ENCODE data around the gene ADGRD2.

The ADGRD2 gene

GRCh38 chr9:124502711-124503702, 52.8 kb downstream of the ADGRD2 start:
- no peaks in the 10 kb centered on the region for H3K9me3 Mint-ChIP-seq
- H3K27me3 Mint-ChIP-seq = peaks cover 52% of the 10 kb centered on the region
- peak overlapping the region; percentile 80 to 96 for H3K4me3 Mint-ChIP-seq
- H3K4me1 Mint-ChIP-seq = peaks cover 27% of the 10 kb centered on the region
- ATAC-seq (peak; percentile 27), DNase-seq (no peak)
- H3K27ac Mint-ChIP-seq = no peak overlapping the region

GRCh38 chr9:124503713-124504529, 53.7 kb downstream of the ADGRD2 start:
- peak overlapping the region; percentile 80 to 96 for H3K4me3 Mint-ChIP-seq
- H3K27me3 Mint-ChIP-seq = peaks cover 52% of the 10 kb centered on the region
- H3K9me3 Mint-ChIP-seq = no peaks in the 10 kb centered on the region
- H3K4me1 Mint-ChIP-seq = peaks cover 25% of the 10 kb centered on the region
- DNase-seq (no peak), ATAC-seq (peak; percentile 2)
- H3K27ac Mint-ChIP-seq = peak overlapping the region; percentile 10 to 83

- H3K4me3 Mint-ChIP-seq = no peak overlapping the region
- ATAC-seq = peak; percentile 28
- peaks cover 52% of the 10 kb centered on the region for H3K27me3 Mint-ChIP-seq
- no peak for DNase-seq
- H3K27ac Mint-ChIP-seq = no peak overlapping the region
- peaks cover 19% of the 10 kb centered on the region for H3K4me1 Mint-ChIP-seq
- H3K9me3 Mint-ChIP-seq = no peaks in the 10 kb centered on the region
Observed at GRCh38 chr9:124504530-124505005, 54.3 kb downstream of the ADGRD2 start.

GRCh38 chr9:124505006-124505900, 55.0 kb downstream of the ADGRD2 start:
- H3K4me1 Mint-ChIP-seq = peaks cover 15% of the 10 kb centered on the region
- no peaks in the 10 kb centered on the region for H3K9me3 Mint-ChIP-seq
- no peak for DNase-seq
- peaks cover 52% of the 10 kb centered on the region for H3K27me3 Mint-ChIP-seq
- H3K4me3 Mint-ChIP-seq = peak overlapping the region; percentile 17 to 32
- no peak overlapping the region for H3K27ac Mint-ChIP-seq
- ATAC-seq = peak; percentile 22

- Mint-ChIP-seq H3K27ac (no peak overlapping the region), H3K4me3 (no peak overlapping the region), H3K27me3 (peaks cover 52% of the 10 kb centered on the region), H3K9me3 (no peaks in the 10 kb centered on the region), H3K4me1 (peaks cover 11% of the 10 kb centered on the region)
- ATAC-seq = no peak
- DNase-seq = no peak
Observed at GRCh38 chr9:124505901-124506346, 55.7 kb downstream of the ADGRD2 start.

GRCh38 chr9:124506433-124506832, 56.2 kb downstream of the ADGRD2 start:
- no peak overlapping the region for H3K27ac Mint-ChIP-seq
- no peak overlapping the region for H3K4me3 Mint-ChIP-seq
- DNase-seq = no peak
- peaks cover 52% of the 10 kb centered on the region for H3K27me3 Mint-ChIP-seq
- peaks cover 8% of the 10 kb centered on the region for H3K4me1 Mint-ChIP-seq
- no peak for ATAC-seq
- no peaks in the 10 kb centered on the region for H3K9me3 Mint-ChIP-seq

- Mint-ChIP-seq H3K4me3 (no peak within 1 kb of the TSS), H3K9me3 (no peaks in the 10 kb centered on the region), H3K27me3 (peaks cover 44% of the 10 kb centered on the region), H3K4me1 (peaks cover 8% of the 10 kb centered on the region), H3K27ac (no peak within 1 kb of the TSS)
- ATAC-seq (no peak), DNase-seq (no peak)
Observed at GRCh38 chr9:124506931-124507879, 57.0 kb downstream of the ADGRD2 start, which contains the start of gene NR5A1. TSS of gene NR5A1 (minus strand) at chr9:124507399. CDS start at chr9:124503395, 4,004 bp downstream.

- no peak for ATAC-seq
- H3K9me3 Mint-ChIP-seq = no peaks in the 10 kb centered on the region
- no peak overlapping the region for H3K27ac Mint-ChIP-seq
- H3K27me3 Mint-ChIP-seq = peaks cover 38% of the 10 kb centered on the region
- DNase-seq = no peak
- H3K4me1 Mint-ChIP-seq = peaks cover 8% of the 10 kb centered on the region
- H3K4me3 Mint-ChIP-seq = no peak overlapping the region
Observed at GRCh38 chr9:124507880-124508423, 57.7 kb downstream of the ADGRD2 start.

GRCh38 chr9:124510650-124511425, 60.6 kb downstream of the ADGRD2 start:
- Mint-ChIP-seq H3K4me1 (no peaks in the 10 kb centered on the region), H3K4me3 (no peak overlapping the region), H3K27me3 (peaks cover 13% of the 10 kb centered on the region), H3K27ac (no peak overlapping the region), H3K9me3 (no peaks in the 10 kb centered on the region)
- ATAC-seq (no peak), DNase-seq (no peak)

- no peak overlapping the region for H3K4me3 Mint-ChIP-seq
- H3K4me1 Mint-ChIP-seq = no peaks in the 10 kb centered on the region
- no peaks in the 10 kb centered on the region for H3K9me3 Mint-ChIP-seq
- ATAC-seq (no peak), DNase-seq (no peak)
- H3K27ac Mint-ChIP-seq = no peak overlapping the region
- H3K27me3 Mint-ChIP-seq = peaks cover 7% of the 10 kb centered on the region
Observed at GRCh38 chr9:124511426-124511840, 61.2 kb downstream of the ADGRD2 start.

GRCh38 chr9:124511891-124512805, 61.9 kb downstream of the ADGRD2 start:
- Mint-ChIP-seq H3K27ac (no peak overlapping the region), H3K27me3 (no peaks in the 10 kb centered on the region), H3K9me3 (no peaks in the 10 kb centered on the region), H3K4me1 (no peaks in the 10 kb centered on the region), H3K4me3 (no peak overlapping the region)
- DNase-seq (no peak), ATAC-seq (peak; percentile 19)

- no peaks in the 10 kb centered on the region for H3K9me3 Mint-ChIP-seq
Observed at GRCh38 chr9:124512806-124513204, 62.6 kb downstream of the ADGRD2 start.

More at GRCh38 chr9:124512806-124513204, 62.6 kb downstream of the ADGRD2 start:
- no peaks in the 10 kb centered on the region for H3K4me1 Mint-ChIP-seq
- no peak overlapping the region for H3K4me3 Mint-ChIP-seq
- no peak overlapping the region for H3K27ac Mint-ChIP-seq
- DNase-seq (no peak), ATAC-seq (no peak)
- no peaks in the 10 kb centered on the region for H3K27me3 Mint-ChIP-seq
